ENCODE data around the gene SHKBP1. TPM values are rescaled to one million over a fixed set of nuclear protein-coding genes. Genes with fewer than 3 reads are reported as not detected.
"Not testable (repeated sequence)": the region's sequence is repeated elsewhere in the genome, so short reads cannot be mapped to it uniquely, and the experiment has no call there.

Gene SHKBP1
- total RNA-seq, 1 donor from 2014 or later = 28.2 TPM

GRCh38 chr19:40583283-40583682 is 6.6 kb downstream of the SHKBP1 start:
- DNase-seq (ENCODE audit: low read depth in 2 of 2) = no peak

- no peak for DNase-seq (ENCODE audit: low read depth in 2 of 2)
Measured at GRCh38 chr19:40584007-40584406, 7.3 kb downstream of the SHKBP1 start.

- peak; percentile 29 to 90 for DNase-seq (ENCODE audit: low read depth in 2 of 2)
Measured at GRCh38 chr19:40585241-40585981, 8.7 kb downstream of the SHKBP1 start.

GRCh38 chr19:40585982-40586422 is 9.3 kb downstream of the SHKBP1 start:
- no peak for DNase-seq (ENCODE audit: low read depth in 2 of 2)

- DNase-seq (ENCODE audit: low read depth in 2 of 2) = no peak
Measured at GRCh38 chr19:40586611-40587010, 9.9 kb downstream of the SHKBP1 start.

- DNase-seq (ENCODE audit: low read depth in 2 of 2) = peak; percentile 49 to 74
Measured at GRCh38 chr19:40588110-40588854, 11.6 kb downstream of the SHKBP1 start.

GRCh38 chr19:40588926-40589569 is 12.4 kb downstream of the SHKBP1 start:
- DNase-seq (ENCODE audit: low read depth in 2 of 2) = no peak

GRCh38 chr19:40589591-40590429 is 13.1 kb downstream of the SHKBP1 start:
- no peak for DNase-seq (ENCODE audit: low read depth in 2 of 2)

GRCh38 chr19:40590464-40591265 is 14.0 kb downstream of the SHKBP1 start:
- no peak for DNase-seq (ENCODE audit: low read depth in 2 of 2)

- not testable (repeated sequence) for DNase-seq (ENCODE audit: low read depth in 2 of 2)
Measured at GRCh38 chr19:40591724-40592123, 15.1 kb downstream of the SHKBP1 start.

GRCh38 chr19:40592170-40592569 is 15.5 kb downstream of the SHKBP1 start:
- peak; percentile 68 to 72 for DNase-seq (ENCODE audit: low read depth in 2 of 2)

GRCh38 chr19:40594255-40594654 is 17.6 kb downstream of the SHKBP1 start:
- no peak for DNase-seq (ENCODE audit: low read depth in 2 of 2)

- peak in 1 of 2 donors; percentile 32 for DNase-seq (ENCODE audit: low read depth in 2 of 2)
Measured at GRCh38 chr19:40594657-40595091, 18.0 kb downstream of the SHKBP1 start.

- peak; percentile 54 to 82 for DNase-seq (ENCODE audit: low read depth in 2 of 2)
Measured at GRCh38 chr19:40596608-40597328, 20.1 kb downstream of the SHKBP1 start.

- DNase-seq (ENCODE audit: low read depth in 2 of 2) = no peak
Measured at GRCh38 chr19:40597329-40597838, 20.7 kb downstream of the SHKBP1 start.

GRCh38 chr19:40598121-40598917 is 21.6 kb downstream of the SHKBP1 start:
- peak; percentile 80 to 91 for DNase-seq (ENCODE audit: low read depth in 2 of 2)

GRCh38 chr19:40598918-40599307 is 22.2 kb downstream of the SHKBP1 start:
- no peak for DNase-seq (ENCODE audit: low read depth in 2 of 2)

GRCh38 chr19:40599331-40599901 is 22.7 kb downstream of the SHKBP1 start:
- peak in 1 of 2 donors; percentile 52 for DNase-seq (ENCODE audit: low read depth in 2 of 2)

Data from lung microvascular endothelial cell (primary cell).